B cell (primary cell): Measurements from ENCODE around the gene GEMIN7.

ENCODE experiments used
- CTCF ChIP-seq: fragments of 200-600 bp; IDR thresholded peaks from one replicate; pipeline ENCODE4 v1.8.0; 2022; ENCODE audit warnings: antibody characterized with exemption, mild to moderate bottlenecking
- EZH2 ChIP-seq: IDR thresholded peaks from 2 replicates; pipeline ENCODE4 v1.6.1; 2012; ENCODE audit warnings: borderline replicate concordance, low read depth, mild to moderate bottlenecking, moderate library complexity, low read length; ENCODE audit not compliant: insufficient read depth, poor library complexity, severe bottlenecking

- no peak for TF ChIP-seq EZH2
- no peak for TF ChIP-seq CTCF
Measured at GRCh38 chr19:45078390-45079062, 534 bp upstream of the GEMIN7 start.
